ENCODE results near the gene SHISA9. TPM values are rescaled to one million over a fixed set of nuclear protein-coding genes. Genes with fewer than 3 reads are reported as not detected.

Gene SHISA9
- total RNA-seq, 2 donors from 2014 or later: 1.8 to 4.6 TPM

DNA sequence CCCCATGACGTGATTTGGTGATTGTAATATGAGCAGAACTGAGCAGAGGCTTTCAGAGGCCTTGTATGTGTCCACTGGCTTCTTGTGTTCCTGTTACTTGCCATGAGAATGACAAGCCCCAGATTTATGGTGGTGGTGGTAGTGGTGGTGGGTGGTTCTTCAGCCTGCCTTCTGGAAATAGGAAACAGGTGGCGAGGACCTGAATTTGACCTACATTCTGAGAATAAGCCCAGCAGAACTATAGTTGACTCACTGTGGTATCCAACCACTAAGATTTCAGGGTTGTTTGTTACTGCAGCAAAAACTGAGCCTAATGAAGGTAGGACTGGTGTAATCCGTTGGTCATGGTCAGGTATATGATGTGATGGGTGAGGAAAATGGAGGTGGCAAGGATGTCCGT lies 93.0 kb downstream of the SHISA9 start:
- H3K9me3 ChIP-seq: no peaks in the 10 kb centered on the region
- H3K4me1 ChIP-seq: no peaks in the 10 kb centered on the region
- no peaks in the 10 kb centered on the region for H3K27me3 ChIP-seq
- H3K27ac ChIP-seq: no peak overlapping the region
- no peaks in the 10 kb centered on the region for H3K36me3 ChIP-seq (replicated peaks in 1 of 2; ENCODE audit: insufficient read depth in 1 of 2, low read depth in 2 of 2)
- DNase-seq (no peak), ATAC-seq (no peak)
- WGBS, 2 donors: 60 to 77% methylated on average over 4 of the region's 4 CpGs
- intact Hi-C loops (cut with DNase I): no loop called here
- no peak overlapping the region for H3K4me3 ChIP-seq
- TF ChIP-seq, protein P1, sequence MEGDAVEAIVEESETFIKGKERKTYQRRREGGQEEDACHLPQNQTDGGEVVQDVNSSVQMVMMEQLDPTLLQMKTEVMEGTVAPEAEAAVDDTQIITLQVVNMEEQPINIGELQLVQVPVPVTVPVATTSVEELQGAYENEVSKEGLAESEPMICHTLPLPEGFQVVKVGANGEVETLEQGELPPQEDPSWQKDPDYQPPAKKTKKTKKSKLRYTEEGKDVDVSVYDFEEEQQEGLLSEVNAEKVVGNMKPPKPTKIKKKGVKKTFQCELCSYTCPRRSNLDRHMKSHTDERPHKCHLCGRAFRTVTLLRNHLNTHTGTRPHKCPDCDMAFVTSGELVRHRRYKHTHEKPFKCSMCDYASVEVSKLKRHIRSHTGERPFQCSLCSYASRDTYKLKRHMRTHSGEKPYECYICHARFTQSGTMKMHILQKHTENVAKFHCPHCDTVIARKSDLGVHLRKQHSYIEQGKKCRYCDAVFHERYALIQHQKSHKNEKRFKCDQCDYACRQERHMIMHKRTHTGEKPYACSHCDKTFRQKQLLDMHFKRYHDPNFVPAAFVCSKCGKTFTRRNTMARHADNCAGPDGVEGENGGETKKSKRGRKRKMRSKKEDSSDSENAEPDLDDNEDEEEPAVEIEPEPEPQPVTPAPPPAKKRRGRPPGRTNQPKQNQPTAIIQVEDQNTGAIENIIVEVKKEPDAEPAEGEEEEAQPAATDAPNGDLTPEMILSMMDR (IDR thresholded peaks at IDR 0.05): no peak
- TF ChIP-seq POLR2A (IDR thresholded peaks at IDR 0.05): no peak

DNA sequence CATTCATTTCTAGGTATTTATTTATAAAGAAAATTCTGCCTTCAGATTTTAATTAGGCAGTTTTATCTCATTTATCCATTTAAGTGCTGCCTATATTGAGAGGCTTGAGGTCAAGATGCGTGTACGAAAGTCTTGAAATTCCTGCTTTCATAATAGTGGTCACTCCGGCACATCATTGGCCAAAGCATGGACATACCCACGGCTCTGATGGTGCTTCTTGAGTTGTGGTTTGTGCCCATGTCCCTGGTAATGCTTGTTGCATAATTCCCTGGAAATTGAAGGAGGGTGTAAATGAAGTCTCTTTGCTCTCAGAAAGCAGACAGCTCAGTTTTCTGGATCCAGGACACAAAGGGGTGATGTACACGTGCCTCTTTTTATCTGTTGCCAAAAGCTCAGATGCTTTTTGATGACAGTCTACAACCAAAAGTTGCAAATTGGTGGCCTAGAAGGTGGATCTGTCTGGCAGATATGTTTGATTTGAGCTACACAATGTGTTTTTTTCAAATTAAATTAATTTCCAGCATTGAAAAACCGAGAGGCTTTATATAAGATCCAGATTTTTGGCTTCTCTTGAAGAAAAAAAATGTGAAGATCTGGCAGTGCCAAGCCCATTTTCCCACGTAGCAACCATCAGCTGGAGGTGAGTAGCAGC lies 94.4 kb downstream of the SHISA9 start:
- H3K27me3 ChIP-seq: no peaks in the 10 kb centered on the region
- no peak for ATAC-seq
- no peak for TF ChIP-seq POLR2A (IDR thresholded peaks at IDR 0.05)
- TF ChIP-seq, protein P1 (IDR thresholded peaks at IDR 0.05): no peak
- intact Hi-C loops (cut with DNase I): no loop called here
- DNase-seq: no peak
- no peaks in the 10 kb centered on the region for H3K4me1 ChIP-seq
- no peaks in the 10 kb centered on the region for H3K9me3 ChIP-seq
- H3K27ac ChIP-seq: no peak overlapping the region
- no peaks in the 10 kb centered on the region for H3K36me3 ChIP-seq (replicated peaks in 1 of 2; ENCODE audit: insufficient read depth in 1 of 2, low read depth in 2 of 2)
- no peak overlapping the region for H3K4me3 ChIP-seq
- 63 to 70% methylated on average over 7 of the region's 7 CpGs for WGBS, 2 donors

DNA sequence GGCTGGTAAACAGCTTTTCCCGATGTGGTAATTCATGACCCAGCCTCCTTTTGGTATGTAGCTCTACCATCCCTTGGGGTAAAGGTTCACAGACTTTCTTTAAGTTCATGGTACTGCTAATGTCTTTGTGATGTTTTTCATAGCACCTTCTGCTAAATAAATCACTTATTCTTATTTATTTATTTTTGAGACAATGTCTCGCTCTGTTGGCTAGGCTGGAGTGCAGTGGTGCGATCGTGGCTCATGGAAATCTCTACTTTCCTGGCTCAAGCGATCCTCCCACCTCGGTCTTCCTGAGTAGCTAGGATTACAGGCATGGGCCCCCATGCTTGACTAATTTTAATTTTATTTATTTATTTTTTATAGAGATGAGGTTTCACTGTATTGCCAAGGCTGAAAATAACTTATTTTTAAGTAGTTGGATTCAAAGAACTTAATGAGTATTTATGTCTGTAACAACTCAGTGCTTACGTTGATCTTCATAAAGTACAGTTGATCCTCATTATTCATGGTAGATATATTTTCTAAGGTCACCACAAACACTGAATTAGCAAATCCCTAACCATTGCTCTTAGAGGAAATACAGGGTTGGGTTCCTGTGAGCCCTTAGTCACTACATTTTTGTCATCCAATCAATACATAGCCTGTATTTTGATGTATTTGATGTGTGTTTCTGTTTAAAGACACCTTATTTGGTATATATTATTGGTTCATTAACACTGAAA lies 97.1 kb downstream of the SHISA9 start:
- Histone ChIP-seq H3K27ac (no peak overlapping the region), H3K4me1 (no peaks in the 10 kb centered on the region), H3K36me3 (replicated peaks in 1 of 2; ENCODE audit: insufficient read depth in 1 of 2, low read depth in 2 of 2) (no peaks in the 10 kb centered on the region), H3K27me3 (no peaks in the 10 kb centered on the region), H3K9me3 (no peaks in the 10 kb centered on the region), H3K4me3 (no peak overlapping the region)
- WGBS, 2 donors: 81 to 84% methylated on average over 7 of the region's 7 CpGs
- no peak for ATAC-seq
- intact Hi-C loops (cut with DNase I): no loop called here
- TF ChIP-seq, protein P1 (IDR thresholded peaks at IDR 0.05): no peak
- TF ChIP-seq POLR2A (IDR thresholded peaks at IDR 0.05): no peak
- no peak for DNase-seq

DNA sequence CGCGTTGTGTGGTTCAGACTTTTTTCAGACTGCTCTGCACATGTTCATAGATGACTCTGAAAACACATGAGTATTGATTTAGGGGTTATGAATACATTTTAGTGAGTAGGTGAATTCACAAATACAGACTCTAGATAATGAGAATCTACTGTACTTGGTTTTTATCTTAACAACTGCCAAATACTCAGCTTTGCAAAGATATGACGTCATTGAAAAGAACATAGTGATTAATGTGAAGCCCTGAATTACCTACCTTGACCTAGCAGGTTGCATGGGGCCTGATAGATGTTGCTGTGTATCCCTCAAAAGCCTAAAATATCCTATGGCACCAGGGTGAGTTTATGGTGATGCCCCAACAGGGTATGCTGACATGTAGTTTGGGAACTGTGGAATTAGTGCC lies 98.0 kb downstream of the SHISA9 start:
- 65 to 66% methylated on average over 3 of the region's 3 CpGs for WGBS, 2 donors

More for the DNA sequence above, 98.0 kb downstream of the SHISA9 start:
- no peak for DNase-seq
- H3K4me3 ChIP-seq: no peak overlapping the region
- H3K27ac ChIP-seq: no peak overlapping the region
- ATAC-seq: no peak
- TF ChIP-seq POLR2A (IDR thresholded peaks at IDR 0.05): no peak
- TF ChIP-seq, protein P1 (IDR thresholded peaks at IDR 0.05): no peak
- H3K4me1 ChIP-seq: no peaks in the 10 kb centered on the region
- H3K27me3 ChIP-seq: no peaks in the 10 kb centered on the region
- H3K36me3 ChIP-seq (replicated peaks in 1 of 2; ENCODE audit: insufficient read depth in 1 of 2, low read depth in 2 of 2): no peaks in the 10 kb centered on the region
- intact Hi-C loops (cut with DNase I): no loop called here
- no peaks in the 10 kb centered on the region for H3K9me3 ChIP-seq
